ENCODE data around the gene ALKBH3.

The ALKBH3 gene

DNA sequence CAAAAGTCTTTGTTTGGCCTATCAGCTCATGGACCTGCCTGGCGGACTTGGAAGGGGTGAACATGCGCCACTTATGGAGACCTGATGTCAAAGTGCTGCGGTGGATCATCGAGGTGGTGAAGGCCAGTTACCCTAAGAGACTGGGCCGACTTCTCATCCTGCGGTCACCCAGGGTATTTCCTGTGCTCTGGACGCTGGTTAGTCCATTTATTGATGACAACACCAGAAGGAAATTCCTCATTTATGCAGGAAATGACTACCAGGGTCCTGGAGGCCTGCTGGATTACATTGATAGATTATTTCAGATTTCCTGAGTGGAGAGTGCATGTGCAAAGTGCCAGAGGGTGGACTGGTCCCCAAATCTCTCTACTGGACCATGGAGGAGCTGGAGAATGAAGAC, 17.9 kb downstream of the ALKBH3 start:
- DNase-seq, result no peak

- DNase-seq, result no peak
Measured at GRCh38 chr11:43899094-43899493, 18.5 kb downstream of the ALKBH3 start.

GRCh38 chr11:43901551-43901950, 20.9 kb downstream of the ALKBH3 start:
- no peak for DNase-seq

- DNase-seq, result no peak
Measured at GRCh38 chr11:43903078-43903477, 22.4 kb downstream of the ALKBH3 start.

DNA sequence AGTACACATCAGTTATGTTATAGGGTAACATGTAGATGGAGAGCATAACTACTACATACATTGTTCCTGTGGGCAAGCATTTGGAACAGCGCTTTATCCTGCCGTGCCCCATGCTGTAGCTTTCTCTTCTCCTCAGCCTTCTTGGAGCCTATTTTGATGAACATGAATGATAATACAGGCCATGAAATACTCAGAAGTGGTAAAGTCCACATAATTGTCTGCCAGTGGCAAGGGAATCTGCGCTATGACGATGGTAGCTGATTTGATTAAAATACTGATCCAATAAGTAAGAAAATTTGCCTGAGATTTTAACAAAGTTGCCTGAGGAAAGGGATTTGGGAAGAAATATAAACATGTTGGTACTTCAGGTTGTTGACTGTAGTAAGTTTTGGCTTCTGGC, 23.3 kb downstream of the ALKBH3 start:
- no peak for DNase-seq

- DNase-seq, result no peak
Measured at GRCh38 chr11:43904742-43905535, 24.3 kb downstream of the ALKBH3 start.

DNA sequence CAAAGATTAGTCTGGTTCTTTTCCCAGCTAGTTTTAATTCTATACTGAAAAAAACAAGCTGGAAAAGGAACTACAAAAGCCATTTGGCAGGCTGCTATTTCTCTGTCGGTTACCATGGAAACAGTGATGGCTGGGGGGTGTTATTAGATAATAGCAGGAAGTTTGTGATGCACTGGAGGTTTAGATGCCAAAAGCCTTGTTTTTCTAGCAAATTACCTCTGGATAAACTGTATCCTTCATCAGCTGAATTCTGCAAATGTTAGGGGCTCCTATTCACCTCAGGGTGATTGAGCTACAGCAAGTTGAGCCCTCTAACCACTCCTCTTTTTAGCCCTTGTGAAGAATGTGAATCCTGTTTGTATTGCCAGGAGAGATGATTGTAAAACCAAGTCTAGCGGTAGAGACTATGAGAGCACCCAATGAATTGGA, 25.2 kb downstream of the ALKBH3 start:
- no peak for DNase-seq

DNA sequence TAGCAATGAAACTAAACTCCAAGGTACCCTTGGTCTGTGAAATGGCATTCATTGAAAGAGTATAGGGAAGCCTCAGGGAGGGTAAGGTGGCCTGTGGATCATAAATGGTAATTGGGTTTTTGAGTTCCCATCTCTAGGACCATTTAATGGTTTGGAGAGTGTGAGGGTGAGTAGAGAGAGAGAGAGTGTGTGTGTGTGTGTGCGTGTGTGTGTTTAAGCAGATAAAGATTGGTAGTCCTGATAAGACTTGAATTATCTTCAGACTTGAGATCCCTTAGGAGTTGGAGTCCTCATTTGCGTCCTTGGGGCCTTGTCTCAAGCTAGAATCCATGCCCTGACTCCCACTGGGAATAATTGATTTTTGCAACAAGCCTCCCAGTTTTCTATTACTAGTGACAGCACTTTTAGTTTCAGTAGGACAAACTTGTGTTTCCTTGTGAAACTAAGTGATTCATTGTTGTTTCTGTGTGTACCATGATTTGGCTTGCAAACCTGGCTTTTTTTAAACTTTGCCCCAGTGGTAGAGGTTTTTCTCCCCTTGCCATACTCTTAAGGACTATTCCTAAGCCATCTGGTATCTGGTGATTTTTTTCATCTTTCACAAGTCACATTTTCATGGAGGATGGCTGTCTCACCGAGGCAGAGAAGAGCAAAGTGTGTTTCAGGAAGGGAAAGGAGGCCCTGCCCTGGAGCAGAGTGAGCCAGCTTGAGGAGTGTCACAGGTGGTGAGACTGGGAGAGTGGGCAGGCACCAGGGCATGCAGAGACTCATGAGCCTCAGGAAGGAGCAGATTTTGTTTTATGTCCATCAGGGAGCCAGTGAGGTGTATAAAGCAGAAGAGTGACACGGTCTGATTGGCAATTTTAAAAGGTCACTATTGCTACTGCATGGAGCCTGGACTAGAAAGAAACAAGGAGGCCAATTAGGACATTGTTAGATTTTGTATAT, 26.7 kb downstream of the ALKBH3 start:
- DNase-seq, result no peak

GRCh38 chr11:43908191-43908590, 27.6 kb downstream of the ALKBH3 start:
- DNase-seq, result no peak

DNA sequence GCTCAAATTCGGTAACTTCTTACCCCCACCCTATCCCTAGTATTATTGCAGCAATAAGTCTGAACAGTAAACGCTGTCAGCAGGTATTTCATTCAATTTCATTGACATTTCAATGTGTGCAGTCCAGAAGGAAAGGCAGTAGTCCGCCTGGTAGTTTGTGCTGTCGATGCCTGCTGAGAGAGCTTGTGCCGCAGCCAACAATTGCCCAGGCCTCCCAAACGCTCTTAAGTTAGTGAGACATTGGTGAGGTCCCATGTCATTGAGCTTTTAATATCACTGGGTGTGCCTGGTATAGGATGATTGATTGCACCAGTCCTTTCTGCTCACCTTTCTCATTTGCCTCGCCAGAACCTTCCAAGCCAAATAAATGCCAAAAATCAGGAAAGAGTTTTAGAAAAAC, 28.1 kb downstream of the ALKBH3 start:
- no peak for DNase-seq

DNA sequence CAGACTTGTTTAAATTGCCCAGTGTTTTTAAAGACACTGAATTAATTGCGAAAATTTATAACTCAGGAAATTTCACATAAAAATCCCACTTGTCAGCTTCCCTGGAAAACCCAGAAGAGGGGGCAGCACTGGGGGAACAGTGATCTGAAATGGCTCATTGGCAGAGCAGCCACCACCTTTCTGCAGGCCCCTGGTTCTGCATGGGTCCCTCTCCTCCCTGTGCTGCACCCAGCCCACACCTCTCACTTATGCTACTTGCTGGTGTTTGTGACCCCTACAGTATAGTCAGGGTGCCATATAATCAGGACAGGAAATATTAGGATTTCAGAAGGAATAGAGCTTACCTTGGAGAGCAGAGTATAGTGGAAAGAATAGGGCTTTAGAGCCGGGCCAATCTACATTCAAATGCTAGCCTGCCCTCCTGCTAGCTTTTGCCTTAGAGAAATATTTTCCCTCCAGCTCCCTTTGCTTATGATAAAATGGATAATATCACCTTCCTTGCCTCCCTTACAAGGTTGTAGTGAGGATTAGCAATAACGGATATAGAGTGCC, 33.3 kb downstream of the ALKBH3 start:
- no peak for DNase-seq

- DNase-seq, result no peak
Measured at GRCh38 chr11:43914466-43914865, 33.8 kb downstream of the ALKBH3 start.

DNA sequence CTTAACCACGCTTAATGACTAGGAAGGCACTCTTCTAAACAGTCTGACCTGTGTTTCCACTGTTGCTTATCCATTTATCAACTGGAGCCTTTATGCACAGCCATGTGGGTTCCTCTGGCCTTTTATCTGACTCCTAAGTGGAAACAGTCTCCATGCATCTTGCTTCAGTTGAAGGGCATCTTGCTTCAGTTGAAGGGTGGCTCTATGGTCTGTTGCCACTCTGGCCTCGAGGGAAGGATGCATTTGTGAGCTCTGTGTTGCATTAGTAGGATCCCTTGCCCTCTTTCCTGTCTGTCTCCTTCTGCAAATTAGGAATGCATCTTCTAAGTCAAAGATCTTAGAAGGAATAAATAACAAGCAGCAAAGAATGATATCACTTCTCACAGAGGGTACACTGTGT, 36.0 kb downstream of the ALKBH3 start:
- DNase-seq, result no peak

DNA sequence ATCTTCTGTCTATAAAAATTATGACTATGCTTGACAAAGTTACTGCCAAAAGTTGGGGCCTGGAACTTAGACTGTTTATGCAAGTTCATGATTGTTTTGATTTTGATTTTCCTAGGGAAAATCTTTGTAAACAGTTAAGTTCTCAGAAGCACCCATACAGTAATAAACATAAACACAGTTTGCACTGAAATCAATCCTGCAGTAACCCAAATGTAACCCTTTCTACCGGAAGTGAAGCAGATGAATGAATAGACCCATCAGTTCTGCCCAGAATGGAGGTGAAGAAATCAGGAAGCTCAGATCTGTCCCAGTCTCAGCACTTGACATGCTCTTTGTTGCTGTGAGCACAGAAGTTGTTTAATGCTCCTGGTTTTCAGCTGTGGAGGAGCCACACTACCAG, 37.2 kb downstream of the ALKBH3 start:
- no peak for DNase-seq

DNA sequence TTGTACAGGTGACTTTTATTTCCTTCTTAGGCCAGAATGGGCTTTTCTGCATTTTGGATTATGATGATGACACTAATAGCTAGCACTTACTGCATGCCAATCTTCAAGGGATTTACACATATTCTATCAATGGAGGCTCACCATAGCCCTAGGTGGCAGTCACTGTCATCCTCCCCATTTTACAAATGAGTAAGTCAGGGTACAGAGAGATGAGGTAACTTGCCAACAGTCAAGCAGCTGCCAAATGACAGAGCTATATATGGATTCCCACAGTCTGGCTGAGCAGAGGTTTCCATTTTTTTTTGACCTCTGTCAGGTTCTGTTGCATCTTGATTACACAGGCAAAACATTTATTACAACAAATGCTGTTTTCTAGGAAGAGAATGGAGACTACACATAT, 38.0 kb downstream of the ALKBH3 start:
- no peak for DNase-seq

DNA sequence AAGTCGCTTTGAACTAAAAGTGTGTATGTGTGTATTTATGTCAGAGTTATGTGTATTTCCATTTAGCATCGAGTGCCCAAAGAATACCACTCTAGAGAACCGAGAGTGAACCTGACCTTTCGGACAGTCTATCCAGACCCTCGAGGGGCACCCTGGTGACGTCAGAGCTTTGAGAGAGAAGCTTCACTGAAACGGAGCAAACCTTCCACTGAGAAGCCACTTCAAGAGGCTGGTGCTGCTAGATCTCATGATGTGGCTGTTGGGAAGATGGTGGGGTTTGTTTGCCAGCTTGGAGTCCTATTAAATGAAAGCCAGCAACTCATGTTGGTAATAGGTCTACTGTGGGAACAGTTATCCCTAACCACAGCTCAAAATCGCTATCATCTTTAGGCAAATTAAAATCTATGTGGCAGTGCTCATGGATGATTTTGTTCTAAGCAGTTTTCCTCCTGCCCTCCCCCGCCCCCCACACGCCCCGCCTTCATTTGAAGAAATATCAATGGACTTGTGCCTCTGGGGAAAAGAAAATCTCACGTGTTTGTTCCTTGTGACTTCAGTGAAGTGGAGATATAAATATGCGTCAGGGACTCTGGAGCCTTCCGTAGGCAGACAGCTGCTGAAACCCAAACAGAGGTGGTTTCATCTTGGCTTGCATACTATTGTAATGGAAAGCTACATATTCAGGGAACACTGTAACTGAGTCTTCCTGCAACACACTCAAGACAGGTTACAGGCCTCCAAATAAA, 39.4 kb downstream of the ALKBH3 start:
- DNase-seq, result no peak

DNA sequence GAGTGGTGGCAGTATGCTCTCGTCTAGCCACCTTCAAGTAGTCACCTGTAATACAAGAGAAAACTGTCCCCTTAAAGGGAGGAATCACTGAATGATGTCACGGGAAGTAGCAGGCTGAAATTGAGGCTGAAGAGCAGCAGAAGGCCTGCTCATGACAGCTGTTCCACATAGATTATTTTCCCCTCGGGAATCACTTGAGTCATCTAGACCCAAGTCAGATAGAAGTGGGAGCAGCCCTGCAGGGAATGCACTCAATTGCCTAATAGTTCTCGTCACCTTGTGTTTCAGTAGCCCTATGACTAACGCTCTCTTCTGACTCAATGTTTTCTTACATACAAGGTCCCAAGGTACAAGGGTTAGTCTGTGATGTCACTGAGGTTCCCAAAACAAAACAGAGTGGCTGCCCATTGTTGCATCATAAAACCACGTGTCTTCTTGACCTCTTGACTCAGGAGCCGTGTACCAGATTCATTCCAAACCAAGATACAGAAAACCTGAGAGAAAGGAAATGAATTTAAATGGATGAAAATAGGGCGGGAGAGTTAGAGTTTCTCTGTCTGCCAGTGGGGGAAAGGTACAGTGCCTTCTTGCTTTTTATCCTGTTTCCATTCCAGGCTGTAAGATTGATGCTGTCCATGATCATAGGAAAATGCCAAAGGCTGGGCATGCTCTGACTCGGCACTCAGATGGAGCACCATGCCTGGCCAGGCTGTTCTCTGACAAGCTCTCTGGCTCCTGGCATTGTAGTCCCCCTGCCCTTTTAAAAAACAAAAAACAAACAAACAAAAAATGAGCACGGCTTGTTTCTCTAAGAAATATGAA, 40.2 kb downstream of the ALKBH3 start:
- DNase-seq, result no peak

GRCh38 chr11:43921561-43922294, 41.1 kb downstream of the ALKBH3 start:
- DNase-seq, result no peak

DNA sequence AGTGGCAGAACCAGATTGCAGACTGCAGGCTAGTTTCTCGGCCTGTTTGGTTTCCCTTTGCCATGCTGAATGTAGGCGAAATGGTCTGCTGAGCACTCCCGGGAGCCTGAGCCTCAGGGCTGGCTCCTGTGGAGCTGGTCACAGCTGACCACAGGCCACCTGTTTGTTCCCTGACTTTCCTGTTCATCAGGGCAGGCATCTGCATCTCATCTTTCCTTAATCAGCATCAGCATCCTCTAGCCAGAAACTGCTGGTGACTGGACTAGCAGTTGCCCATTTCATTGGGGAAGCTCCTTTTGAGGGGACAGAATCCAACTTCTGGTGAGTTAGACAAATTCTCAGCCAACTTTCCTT, 41.6 kb downstream of the ALKBH3 start:
- DNase-seq, result no peak

GRCh38 chr11:43922744-43923405, 42.2 kb downstream of the ALKBH3 start:
- DNase-seq, result no peak
